ENCODE measurements around the gene DLEC1. TPM values are rescaled to one million over a fixed set of nuclear protein-coding genes. Genes with fewer than 3 reads are reported as not detected.

The DLEC1 gene
- total and polyA plus RNA-seq, 9 donors = 0.17 to 0.87 (median 0.32) TPM

GRCh38 chr3:38018296-38019266 is 20.4 kb upstream of the DLEC1 start:
- 83% methylated on average over 7 of the region's 13 CpGs for WGBS (ENCODE audit: insufficient coverage)
- no peaks in the 10 kb centered on the region for H3K9me3 ChIP-seq (replicated peaks; ENCODE audit: control insufficient read depth, low read depth, low read length)
- DNase-seq = no peak
- H3K4me1 ChIP-seq (ENCODE audit: control insufficient read depth, insufficient read depth, low read length) = no peaks in the 10 kb centered on the region
- H3K27me3 ChIP-seq (ENCODE audit: control insufficient read depth, insufficient read depth, low read length) = no peaks in the 10 kb centered on the region
- no peak overlapping the region for H3K4me3 ChIP-seq (ENCODE audit: low read length)
- H3K36me3 ChIP-seq (ENCODE audit: control insufficient read depth, insufficient read depth, low read length) = peaks cover 48% of the 10 kb centered on the region
- no peak overlapping the region for H3K27ac ChIP-seq (ENCODE audit: low read length)

DNA sequence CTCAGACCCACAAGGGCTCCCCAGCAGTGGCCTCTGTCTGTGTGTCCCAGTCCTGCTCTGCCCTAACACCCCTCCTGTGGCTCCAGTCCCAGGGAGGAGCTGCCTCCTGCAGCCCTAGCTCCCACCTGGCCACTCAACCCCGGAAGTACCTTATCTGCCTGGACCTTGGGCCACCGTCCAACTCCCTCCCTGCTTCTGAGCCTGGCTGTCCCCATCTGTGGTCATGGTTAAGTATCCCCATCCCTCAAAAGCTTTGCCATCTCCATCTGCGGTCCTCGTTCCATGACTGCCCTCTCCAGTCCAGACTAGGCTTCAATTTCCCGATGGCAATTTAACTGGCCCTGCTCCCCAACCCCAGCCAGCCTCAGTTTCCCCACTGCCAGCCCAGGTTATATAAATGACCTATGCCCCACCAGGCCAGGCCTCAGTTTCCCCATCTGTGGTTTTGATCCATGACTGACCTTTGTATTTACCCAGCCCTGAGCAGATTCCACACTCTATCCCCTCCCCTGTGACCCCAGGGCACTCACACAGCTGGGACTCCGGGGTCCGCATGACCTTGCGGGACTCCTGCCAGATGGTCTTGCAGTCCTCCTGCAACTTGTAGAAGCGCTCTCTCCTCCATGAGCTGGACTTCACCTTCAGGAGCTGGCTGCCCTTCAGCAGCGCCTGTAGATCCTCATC is 19.2 kb upstream of the DLEC1 start:
- Histone ChIP-seq H3K9me3 (replicated peaks; ENCODE audit: control insufficient read depth, low read depth, low read length) (no peaks in the 10 kb centered on the region), H3K27ac (ENCODE audit: low read length) (no peak overlapping the region), H3K36me3 (ENCODE audit: control insufficient read depth, insufficient read depth, low read length) (peaks cover 48% of the 10 kb centered on the region), H3K4me3 (ENCODE audit: low read length) (no peak overlapping the region), H3K4me1 (ENCODE audit: control insufficient read depth, insufficient read depth, low read length) (peaks cover 5% of the 10 kb centered on the region), H3K27me3 (ENCODE audit: control insufficient read depth, insufficient read depth, low read length) (no peaks in the 10 kb centered on the region)
- DNase-seq = no peak
- WGBS (ENCODE audit: insufficient coverage) = 92% methylated on average over 10 of the region's 10 CpGs

DNA sequence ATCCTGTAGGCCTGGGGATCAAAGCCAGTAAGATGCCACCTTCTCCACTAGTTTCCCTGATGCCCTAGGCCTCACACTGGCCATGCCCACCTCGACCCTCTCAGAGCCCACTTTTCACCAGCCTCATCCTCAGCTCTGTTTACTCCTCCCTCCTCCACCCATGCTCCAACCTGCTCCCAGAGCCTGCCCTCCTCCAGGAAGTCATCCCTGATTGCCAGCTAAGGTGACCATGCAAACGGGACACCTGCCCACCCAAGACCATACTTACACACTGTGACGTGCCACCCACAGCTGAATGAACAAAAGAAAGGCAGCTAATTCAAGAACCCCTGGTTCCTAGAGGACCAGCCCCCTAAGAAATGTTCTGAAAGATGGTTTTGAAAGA is 18.7 kb upstream of the DLEC1 start:
- 96% methylated on average over 2 of the region's 3 CpGs for WGBS (ENCODE audit: insufficient coverage)
- Histone ChIP-seq H3K4me3 (ENCODE audit: low read length) (no peak overlapping the region), H3K36me3 (ENCODE audit: control insufficient read depth, insufficient read depth, low read length) (peaks cover 46% of the 10 kb centered on the region), H3K4me1 (ENCODE audit: control insufficient read depth, insufficient read depth, low read length) (peaks cover 5% of the 10 kb centered on the region), H3K9me3 (replicated peaks; ENCODE audit: control insufficient read depth, low read depth, low read length) (no peaks in the 10 kb centered on the region), H3K27ac (ENCODE audit: low read length) (no peak overlapping the region), H3K27me3 (ENCODE audit: control insufficient read depth, insufficient read depth, low read length) (no peaks in the 10 kb centered on the region)
- DNase-seq = no peak

DNA sequence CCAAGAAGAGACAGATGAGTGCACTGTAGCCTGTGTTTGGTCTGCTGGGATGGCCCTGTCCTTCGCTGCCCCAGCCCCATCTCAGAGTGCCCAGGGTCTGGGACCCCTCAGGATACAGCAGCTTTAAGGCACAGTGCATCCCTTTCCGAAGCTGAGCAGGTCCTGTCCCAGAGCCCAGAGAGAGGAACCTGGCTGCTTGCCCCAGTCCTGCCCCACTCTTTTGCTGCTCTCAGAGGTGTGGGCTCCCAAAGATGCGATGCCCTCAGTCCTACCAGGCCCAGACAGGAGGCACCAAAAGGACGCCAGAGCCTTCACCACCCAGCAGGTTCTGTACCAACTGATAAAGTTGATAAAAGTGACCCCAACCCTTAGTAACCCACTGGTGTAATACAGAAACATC is 17.8 kb upstream of the DLEC1 start:
- no peak for DNase-seq
- 100% methylated on average over 2 of the region's 4 CpGs for WGBS (ENCODE audit: insufficient coverage)
- peaks cover 11% of the 10 kb centered on the region for H3K4me1 ChIP-seq (ENCODE audit: control insufficient read depth, insufficient read depth, low read length)
- no peak overlapping the region for H3K27ac ChIP-seq (ENCODE audit: low read length)
- H3K4me3 ChIP-seq (ENCODE audit: low read length) = no peak overlapping the region
- no peaks in the 10 kb centered on the region for H3K27me3 ChIP-seq (ENCODE audit: control insufficient read depth, insufficient read depth, low read length)
- no peaks in the 10 kb centered on the region for H3K9me3 ChIP-seq (replicated peaks; ENCODE audit: control insufficient read depth, low read depth, low read length)
- H3K36me3 ChIP-seq (ENCODE audit: control insufficient read depth, insufficient read depth, low read length) = peaks cover 38% of the 10 kb centered on the region

GRCh38 chr3:38022301-38022700 is 16.7 kb upstream of the DLEC1 start:
- Histone ChIP-seq H3K9me3 (replicated peaks; ENCODE audit: control insufficient read depth, low read depth, low read length) (no peaks in the 10 kb centered on the region), H3K4me3 (ENCODE audit: low read length) (no peak overlapping the region), H3K27ac (ENCODE audit: low read length) (no peak overlapping the region), H3K4me1 (ENCODE audit: control insufficient read depth, insufficient read depth, low read length) (peaks cover 11% of the 10 kb centered on the region), H3K36me3 (ENCODE audit: control insufficient read depth, insufficient read depth, low read length) (peaks cover 27% of the 10 kb centered on the region), H3K27me3 (ENCODE audit: control insufficient read depth, insufficient read depth, low read length) (no peaks in the 10 kb centered on the region)
- no CpG with 5 or more reads among the region's 3 CpGs for WGBS (ENCODE audit: insufficient coverage)
- DNase-seq = peak; percentile 17

- peaks cover 19% of the 10 kb centered on the region for H3K36me3 ChIP-seq (ENCODE audit: control insufficient read depth, insufficient read depth, low read length)
- H3K4me1 ChIP-seq (ENCODE audit: control insufficient read depth, insufficient read depth, low read length) = peaks cover 11% of the 10 kb centered on the region
- no peaks in the 10 kb centered on the region for H3K9me3 ChIP-seq (replicated peaks; ENCODE audit: control insufficient read depth, low read depth, low read length)
- no peak overlapping the region for H3K27ac ChIP-seq (ENCODE audit: low read length)
- H3K27me3 ChIP-seq (ENCODE audit: control insufficient read depth, insufficient read depth, low read length) = no peaks in the 10 kb centered on the region
- no peak overlapping the region for H3K4me3 ChIP-seq (ENCODE audit: low read length)
- WGBS (ENCODE audit: insufficient coverage) = 100% methylated on average over 2 of the region's 6 CpGs
- DNase-seq = peak; percentile 16
These were observed 15.9 kb upstream of the DLEC1 start for GRCh38 chr3:38022896-38023709.

- Histone ChIP-seq H3K9me3 (replicated peaks; ENCODE audit: control insufficient read depth, low read depth, low read length) (no peaks in the 10 kb centered on the region), H3K27me3 (ENCODE audit: control insufficient read depth, insufficient read depth, low read length) (peaks cover 15% of the 10 kb centered on the region), H3K4me3 (ENCODE audit: low read length) (no peak overlapping the region), H3K36me3 (ENCODE audit: control insufficient read depth, insufficient read depth, low read length) (no peaks in the 10 kb centered on the region), H3K4me1 (ENCODE audit: control insufficient read depth, insufficient read depth, low read length) (peaks cover 34% of the 10 kb centered on the region), H3K27ac (ENCODE audit: low read length) (no peak overlapping the region)
- WGBS (ENCODE audit: insufficient coverage) = 64% methylated on average over 3 of the region's 4 CpGs
- DNase-seq = no peak
These were observed 12.2 kb upstream of the DLEC1 start for GRCh38 chr3:38026856-38027255.

DNA sequence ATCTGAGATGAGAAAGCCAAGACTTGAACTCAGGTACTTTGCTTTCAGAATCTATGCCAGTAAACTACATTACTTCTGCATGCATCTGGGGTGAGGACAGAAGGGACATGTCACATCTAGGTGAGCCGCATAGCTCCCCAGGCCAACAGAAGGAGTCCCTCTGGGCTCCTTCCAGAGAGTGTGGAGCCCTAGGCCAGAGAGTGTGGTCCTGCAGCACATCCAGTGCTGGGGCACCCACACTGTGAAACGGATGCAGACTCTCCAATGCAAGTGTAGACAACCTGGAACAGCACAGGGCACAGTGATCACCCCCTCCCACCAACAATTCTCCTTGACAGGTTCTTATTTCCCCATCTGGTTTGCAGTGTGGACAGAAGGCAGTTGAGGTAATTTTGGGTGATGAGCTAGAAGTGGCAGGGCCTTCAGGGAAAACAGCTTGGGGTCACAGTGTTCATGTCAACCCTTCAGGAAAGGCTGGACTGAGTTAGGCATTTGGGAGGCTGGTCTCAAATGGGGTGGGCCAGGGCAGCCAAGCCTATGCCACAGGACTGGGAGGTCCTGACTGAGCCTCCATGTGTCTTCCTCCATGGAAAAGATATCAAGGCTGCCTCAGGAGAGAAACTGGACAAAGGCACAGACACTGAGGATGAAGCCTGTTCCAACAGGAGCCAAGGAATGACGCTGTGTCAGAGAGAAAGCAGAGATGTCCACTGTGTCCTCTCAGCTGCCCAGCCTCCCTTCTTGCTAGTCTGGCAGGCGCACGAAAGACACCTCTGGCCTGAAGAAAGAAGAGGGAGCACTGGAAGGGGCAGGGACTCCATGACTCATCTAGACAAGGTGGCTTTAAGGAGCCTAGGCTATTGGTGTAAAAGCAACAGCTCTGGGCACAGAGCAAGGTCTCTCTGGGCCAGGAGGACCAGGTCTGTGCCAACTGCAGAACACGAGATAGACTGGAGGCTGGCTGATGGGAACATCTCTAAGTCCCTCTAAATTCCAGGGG is 11.2 kb upstream of the DLEC1 start:
- no peak overlapping the region for H3K27ac ChIP-seq (ENCODE audit: low read length)
- no peaks in the 10 kb centered on the region for H3K9me3 ChIP-seq (replicated peaks; ENCODE audit: control insufficient read depth, low read depth, low read length)
- WGBS (ENCODE audit: insufficient coverage) = 90% methylated on average over 4 of the region's 6 CpGs
- H3K36me3 ChIP-seq (ENCODE audit: control insufficient read depth, insufficient read depth, low read length) = no peaks in the 10 kb centered on the region
- H3K27me3 ChIP-seq (ENCODE audit: control insufficient read depth, insufficient read depth, low read length) = peaks cover 15% of the 10 kb centered on the region
- DNase-seq = no peak
- H3K4me1 ChIP-seq (ENCODE audit: control insufficient read depth, insufficient read depth, low read length) = peaks cover 34% of the 10 kb centered on the region
- H3K4me3 ChIP-seq (ENCODE audit: low read length) = no peak overlapping the region

- H3K4me3 ChIP-seq (ENCODE audit: low read length) = peak overlapping the region; percentile 76
- H3K4me1 ChIP-seq (ENCODE audit: control insufficient read depth, insufficient read depth, low read length) = peaks cover 33% of the 10 kb centered on the region
- peaks cover 15% of the 10 kb centered on the region for H3K27me3 ChIP-seq (ENCODE audit: control insufficient read depth, insufficient read depth, low read length)
- no peaks in the 10 kb centered on the region for H3K9me3 ChIP-seq (replicated peaks; ENCODE audit: control insufficient read depth, low read depth, low read length)
- no peak for DNase-seq
- 7% methylated on average over 21 of the region's 45 CpGs for WGBS (ENCODE audit: insufficient coverage)
- peak overlapping the region; percentile 47 for H3K27ac ChIP-seq (ENCODE audit: low read length)
- H3K36me3 ChIP-seq (ENCODE audit: control insufficient read depth, insufficient read depth, low read length) = no peaks in the 10 kb centered on the region
These were observed 10.2 kb upstream of the DLEC1 start for GRCh38 chr3:38028621-38029361.
